ENCODE data around the gene IFNA4. TPM values are rescaled to one million over a fixed set of nuclear protein-coding genes. Genes with fewer than 3 reads are reported as not detected.

The IFNA4 gene
- total and polyA plus RNA-seq, 2 donors (not counting 1 experiment from before 2014, with no cell fraction given): not detected

DNA sequence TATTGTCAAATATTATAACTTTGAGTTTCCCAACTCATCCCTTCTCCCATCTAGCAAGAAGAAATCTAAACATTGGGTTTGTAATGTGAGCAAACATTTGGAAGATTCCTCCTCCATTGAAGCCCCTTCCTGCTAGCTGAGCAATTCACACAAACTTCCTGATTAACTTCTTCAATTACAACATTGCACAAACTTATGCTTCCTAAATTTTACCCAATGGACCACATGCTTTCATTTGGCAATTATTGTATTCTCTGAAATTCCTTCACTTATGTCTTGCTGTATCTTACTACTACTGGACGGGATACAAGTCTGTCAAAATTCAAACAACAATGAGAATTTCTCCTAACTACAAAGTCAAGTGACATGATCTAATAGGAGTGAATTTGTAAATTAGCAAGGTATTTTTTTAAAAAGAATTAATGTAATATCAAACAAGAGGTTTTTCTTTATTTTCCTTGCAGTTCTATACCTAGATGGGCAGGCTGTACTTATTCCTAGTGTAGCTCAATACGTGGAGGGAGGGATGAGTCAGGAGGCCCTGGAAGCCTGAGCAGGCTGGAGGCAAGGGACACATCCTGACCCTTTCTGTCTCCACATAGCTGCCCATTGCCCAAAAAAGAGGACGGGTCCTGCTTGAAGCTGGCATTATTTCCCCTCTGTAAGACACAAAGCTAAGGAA lies 33.9 kb downstream of the IFNA4 start:
- ATAC-seq (ENCODE audit: low read depth): no peak
- no peaks in the 10 kb centered on the region for H3K4me1 ChIP-seq (ENCODE audit: control insufficient read depth in 2 of 2, insufficient read depth in 2 of 2, low read length in 2 of 2)
- no peaks in the 10 kb centered on the region for H3K36me3 ChIP-seq (replicated peaks in 1 of 2; ENCODE audit: control extremely low read depth in 1 of 2, control insufficient read depth in 1 of 2, extremely low read depth in 1 of 2, insufficient read depth in 2 of 2, low read length in 1 of 2)
- intact Hi-C loops (cut with micrococcal nuclease): no loop called here
- H3K79me2 ChIP-seq (ENCODE audit: control insufficient read depth, insufficient read depth, low read length): no peaks in the 10 kb centered on the region
- H3K27ac ChIP-seq (ENCODE audit: low read length in 2 of 2): no peak overlapping the region
- DNase-seq: no peak
- Mint-ChIP-seq H3K27ac (no peak overlapping the region), H3K9me3 (ENCODE audit: insufficient read depth) (no peaks in the 10 kb centered on the region), H3K4me3 (no peak overlapping the region), H3K27me3 (peaks cover 21% of the 10 kb centered on the region), H3K4me1 (no peaks in the 10 kb centered on the region)
- peaks cover 0 to 3% (median 0%) of the 10 kb centered on the region in 4 experiments for H3K27me3 ChIP-seq (replicated peaks in 1 of 4; ENCODE audit: control extremely low read depth in 1 of 4, control insufficient read depth in 3 of 4, insufficient read depth in 4 of 4, low read length in 3 of 4)
- H3K4me3 ChIP-seq (ENCODE audit: control extremely low read depth in 1 of 5, extremely low read depth in 1 of 5, insufficient read depth in 1 of 5, low read depth in 2 of 5, low read length in 4 of 5): no peak overlapping the region
- CTCF ChIA-PET: interaction anchor here (0.6 kb wide), 1 partner anchor 165 kb away, joined by 3 read pairs; no protein-coding TSS in a partner anchor
- no peaks in the 10 kb centered on the region for H4K20me1 ChIP-seq (ENCODE audit: control insufficient read depth, insufficient read depth, low read length, poor library complexity, severe bottlenecking)
- H3K9ac ChIP-seq (ENCODE audit: low read length): no peak overlapping the region
- TF ChIP-seq, protein P1, sequence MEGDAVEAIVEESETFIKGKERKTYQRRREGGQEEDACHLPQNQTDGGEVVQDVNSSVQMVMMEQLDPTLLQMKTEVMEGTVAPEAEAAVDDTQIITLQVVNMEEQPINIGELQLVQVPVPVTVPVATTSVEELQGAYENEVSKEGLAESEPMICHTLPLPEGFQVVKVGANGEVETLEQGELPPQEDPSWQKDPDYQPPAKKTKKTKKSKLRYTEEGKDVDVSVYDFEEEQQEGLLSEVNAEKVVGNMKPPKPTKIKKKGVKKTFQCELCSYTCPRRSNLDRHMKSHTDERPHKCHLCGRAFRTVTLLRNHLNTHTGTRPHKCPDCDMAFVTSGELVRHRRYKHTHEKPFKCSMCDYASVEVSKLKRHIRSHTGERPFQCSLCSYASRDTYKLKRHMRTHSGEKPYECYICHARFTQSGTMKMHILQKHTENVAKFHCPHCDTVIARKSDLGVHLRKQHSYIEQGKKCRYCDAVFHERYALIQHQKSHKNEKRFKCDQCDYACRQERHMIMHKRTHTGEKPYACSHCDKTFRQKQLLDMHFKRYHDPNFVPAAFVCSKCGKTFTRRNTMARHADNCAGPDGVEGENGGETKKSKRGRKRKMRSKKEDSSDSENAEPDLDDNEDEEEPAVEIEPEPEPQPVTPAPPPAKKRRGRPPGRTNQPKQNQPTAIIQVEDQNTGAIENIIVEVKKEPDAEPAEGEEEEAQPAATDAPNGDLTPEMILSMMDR (IDR thresholded peaks at IDR 0.05): no peak
- no peak for TF ChIP-seq EZH2 (IDR thresholded peaks at IDR 0.05; ENCODE audit: borderline replicate concordance, insufficient read depth, low read depth, low read length, poor library complexity, severe bottlenecking)
- POLR2A ChIA-PET: no interaction called here
- H2AFZ ChIP-seq (ENCODE audit: insufficient read depth, low read depth, low read length, poor library complexity, severe bottlenecking): no peak overlapping the region
- H3K4me2 ChIP-seq (replicated peaks; ENCODE audit: low read depth, low read length, poor library complexity, severe bottlenecking): no peak overlapping the region
- 20% methylated on average over 1 of the region's 3 CpGs for WGBS (ENCODE audit: insufficient coverage)
- peaks cover 0 to 9% (median 5%) of the 10 kb centered on the region in 3 donors for H3K9me3 ChIP-seq (ENCODE audit: control extremely low read depth in 1 of 3, control insufficient read depth in 2 of 3, insufficient read depth in 1 of 3, low read length in 2 of 3)

DNA sequence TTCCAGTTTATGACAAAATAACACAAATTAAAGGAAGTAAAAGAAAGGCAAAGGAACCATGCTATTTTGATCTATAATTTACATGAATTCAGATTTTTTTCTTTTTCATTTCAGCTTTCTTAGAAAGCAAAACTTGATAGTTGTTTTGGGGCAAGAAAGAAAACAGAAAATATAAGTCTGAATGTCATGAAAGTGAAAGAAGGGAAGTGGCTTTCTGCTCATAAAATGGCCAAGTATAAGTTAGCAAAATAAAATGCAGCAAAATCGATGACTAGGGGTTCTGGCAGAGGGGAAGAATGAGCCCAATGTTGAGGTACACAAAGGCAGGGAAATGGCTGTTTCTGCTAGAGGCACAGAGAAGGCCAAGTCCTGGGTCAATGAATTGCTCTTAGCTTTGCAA lies 42.8 kb downstream of the IFNA4 start:
- no peaks in the 10 kb centered on the region for H3K9me3 Mint-ChIP-seq (ENCODE audit: insufficient read depth)
- Histone ChIP-seq H3K4me1 (ENCODE audit: control insufficient read depth in 2 of 2, insufficient read depth in 2 of 2, low read length in 2 of 2) (peaks cover 5 to 14% of the 10 kb centered on the region in 2 donors), H3K4me3 (ENCODE audit: control extremely low read depth in 1 of 5, extremely low read depth in 1 of 5, insufficient read depth in 1 of 5, low read depth in 2 of 5, low read length in 4 of 5) (no peak overlapping the region), H2AFZ (ENCODE audit: insufficient read depth, low read depth, low read length, poor library complexity, severe bottlenecking) (peak overlapping the region; percentile 55), H3K9me3 (ENCODE audit: control extremely low read depth in 1 of 3, control insufficient read depth in 2 of 3, insufficient read depth in 1 of 3, low read length in 2 of 3) (peaks cover 0 to 5% (median 5%) of the 10 kb centered on the region in 3 donors), H3K9ac (ENCODE audit: low read length) (no peak overlapping the region), H3K4me2 (replicated peaks; ENCODE audit: low read depth, low read length, poor library complexity, severe bottlenecking) (peak overlapping the region; percentile 46), H3K36me3 (replicated peaks in 1 of 2; ENCODE audit: control extremely low read depth in 1 of 2, control insufficient read depth in 1 of 2, extremely low read depth in 1 of 2, insufficient read depth in 2 of 2, low read length in 1 of 2) (no peaks in the 10 kb centered on the region), H4K20me1 (ENCODE audit: control insufficient read depth, insufficient read depth, low read length, poor library complexity, severe bottlenecking) (no peaks in the 10 kb centered on the region), H3K27me3 (replicated peaks in 1 of 4; ENCODE audit: control extremely low read depth in 1 of 4, control insufficient read depth in 3 of 4, insufficient read depth in 4 of 4, low read length in 3 of 4) (no peaks in the 10 kb centered on the region), H3K79me2 (ENCODE audit: control insufficient read depth, insufficient read depth, low read length) (no peaks in the 10 kb centered on the region), H3K27ac (ENCODE audit: low read length in 2 of 2) (peak overlapping the region in 1 of 2 donors; percentile 22)
- ChIA-PET CTCF (no interaction called here), POLR2A (no interaction called here)
- peak overlapping the region; percentile 21 for H3K4me3 Mint-ChIP-seq
- DNase-seq: peak; percentile 7
- no peak for ATAC-seq (ENCODE audit: low read depth)
- H3K4me1 Mint-ChIP-seq: peaks cover 22% of the 10 kb centered on the region
- TF ChIP-seq, protein P1 (IDR thresholded peaks at IDR 0.05): no peak
- no peak for TF ChIP-seq EZH2 (IDR thresholded peaks at IDR 0.05; ENCODE audit: borderline replicate concordance, insufficient read depth, low read depth, low read length, poor library complexity, severe bottlenecking)
- H3K27me3 Mint-ChIP-seq: peaks cover 4% of the 10 kb centered on the region
- intact Hi-C loops (cut with micrococcal nuclease): no loop called here
- 7% methylated on average over 1 of the region's 1 CpG for WGBS (ENCODE audit: insufficient coverage)
- H3K27ac Mint-ChIP-seq: no peak overlapping the region
